Measurements from ENCODE around the gene SLC39A2.
A peak's percentile ranks its signal among the peaks of the same experiment; 100 is the strongest.

The SLC39A2 gene

GRCh38 chr14:21049271-21049673, 50.2 kb downstream of the SLC39A2 start:
- peak; percentile 30 for DNase-seq

DNA sequence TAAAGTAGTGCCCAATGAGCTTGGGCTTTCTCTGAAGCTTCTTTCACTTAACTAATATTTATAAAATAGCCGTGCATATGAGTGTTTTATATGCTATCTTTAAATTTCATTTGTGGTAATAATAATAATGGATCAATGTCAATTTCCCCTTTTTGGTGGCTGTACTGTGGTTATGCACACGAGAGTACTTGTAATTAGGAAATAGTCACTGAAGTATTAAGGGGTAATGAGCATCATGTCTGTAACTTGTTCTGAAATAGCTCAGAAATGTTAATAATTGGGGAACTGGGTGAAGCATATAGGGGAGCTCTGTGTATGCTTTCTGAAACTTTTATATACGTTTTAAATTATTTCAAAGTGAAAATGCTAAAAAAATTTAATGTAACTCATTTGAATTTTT, 51.5 kb downstream of the SLC39A2 start:
- no peak for DNase-seq

Data from fibroblast of skin of abdomen (primary cell).